ENCODE measurements around the gene ADD1. TPM values are rescaled to one million over a fixed set of nuclear protein-coding genes. Genes with fewer than 3 reads are reported as not detected.
"Not testable (repeated sequence)": the region's sequence is repeated elsewhere in the genome, so short reads cannot be mapped to it uniquely, and the experiment has no call there.

Gene ADD1
- total RNA-seq, 1 donor from 2014 or later, result 187 TPM

GRCh38 chr4:2944586-2945526, 101.2 kb downstream of the ADD1 start:
- no peak overlapping the region for H3K4me3 Mint-ChIP-seq
- H3K9me3 Mint-ChIP-seq, result no peaks in the 10 kb centered on the region
- intact Hi-C loops (cut with micrococcal nuclease), result no loop called here
- H3K36me3 Mint-ChIP-seq (ENCODE audit: low read depth), result peaks cover 82% of the 10 kb centered on the region
- no peaks in the 10 kb centered on the region for H3K27me3 Mint-ChIP-seq
- DNase-seq, result no peak
- peaks cover 20% of the 10 kb centered on the region for H3K4me1 Mint-ChIP-seq
- no peak overlapping the region for H3K27ac Mint-ChIP-seq

GRCh38 chr4:2945619-2946604, 102.3 kb downstream of the ADD1 start:
- H3K4me3 Mint-ChIP-seq; intact Hi-C loops (cut with micrococcal nuclease); H3K27ac Mint-ChIP-seq: not testable (repeated sequence)

GRCh38 chr4:2946812-2947600, 103.4 kb downstream of the ADD1 start:
- no peak overlapping the region for H3K27ac Mint-ChIP-seq
- intact Hi-C loops (cut with micrococcal nuclease), result no loop called here
- H3K27me3 Mint-ChIP-seq, result no peaks in the 10 kb centered on the region

More at GRCh38 chr4:2945619-2946604, 102.3 kb downstream of the ADD1 start:
- not testable (repeated sequence) for DNase-seq, H3K9me3 Mint-ChIP-seq, H3K27me3 Mint-ChIP-seq
- H3K4me1 Mint-ChIP-seq, result peaks cover 23% of the 10 kb centered on the region
- peaks cover 82% of the 10 kb centered on the region for H3K36me3 Mint-ChIP-seq (ENCODE audit: low read depth)

GRCh38 chr4:2947926-2948325, 104.3 kb downstream of the ADD1 start:
- Mint-ChIP-seq H3K4me3 (no peak overlapping the region), H3K4me1 (peaks cover 26% of the 10 kb centered on the region), H3K36me3 (ENCODE audit: low read depth) (peaks cover 84% of the 10 kb centered on the region), H3K27ac (peak overlapping the region; percentile 49), H3K9me3 (no peaks in the 10 kb centered on the region), H3K27me3 (no peaks in the 10 kb centered on the region)
- no peak for DNase-seq
- intact Hi-C loops (cut with micrococcal nuclease), result no loop called here

More at GRCh38 chr4:2946812-2947600, 103.4 kb downstream of the ADD1 start:
- Mint-ChIP-seq H3K9me3 (no peaks in the 10 kb centered on the region), H3K4me3 (no peak overlapping the region), H3K36me3 (ENCODE audit: low read depth) (peaks cover 84% of the 10 kb centered on the region), H3K4me1 (peaks cover 28% of the 10 kb centered on the region)
- DNase-seq, result no peak

GRCh38 chr4:2948895-2949781, 105.5 kb downstream of the ADD1 start:
- no peak overlapping the region for H3K4me3 Mint-ChIP-seq
- H3K27ac Mint-ChIP-seq, result peak overlapping the region; percentile 29
- no peaks in the 10 kb centered on the region for H3K9me3 Mint-ChIP-seq
- peaks cover 87% of the 10 kb centered on the region for H3K36me3 Mint-ChIP-seq (ENCODE audit: low read depth)
- DNase-seq, result peak; percentile 71
- intact Hi-C loops (cut with micrococcal nuclease), result no loop called here
- no peaks in the 10 kb centered on the region for H3K27me3 Mint-ChIP-seq
- peaks cover 33% of the 10 kb centered on the region for H3K4me1 Mint-ChIP-seq

- intact Hi-C loops (cut with micrococcal nuclease), result no loop called here
- H3K27ac Mint-ChIP-seq, result peak overlapping the region; percentile 55
- H3K27me3 Mint-ChIP-seq, result no peaks in the 10 kb centered on the region
- H3K4me1 Mint-ChIP-seq, result peaks cover 38% of the 10 kb centered on the region
- no peak overlapping the region for H3K4me3 Mint-ChIP-seq
- H3K9me3 Mint-ChIP-seq, result no peaks in the 10 kb centered on the region
- DNase-seq, result no peak
- H3K36me3 Mint-ChIP-seq (ENCODE audit: low read depth), result peaks cover 89% of the 10 kb centered on the region
Observed at GRCh38 chr4:2949782-2950125, 106.1 kb downstream of the ADD1 start.

- Mint-ChIP-seq H3K27me3 (no peaks in the 10 kb centered on the region), H3K27ac (peak overlapping the region; percentile 55), H3K9me3 (no peaks in the 10 kb centered on the region), H3K4me1 (peaks cover 40% of the 10 kb centered on the region), H3K36me3 (ENCODE audit: low read depth) (peaks cover 87% of the 10 kb centered on the region), H3K4me3 (no peak overlapping the region)
- intact Hi-C loops (cut with micrococcal nuclease), result no loop called here
- no peak for DNase-seq
Observed at GRCh38 chr4:2950221-2950989, 106.8 kb downstream of the ADD1 start.

GRCh38 chr4:2953496-2953895, 109.9 kb downstream of the ADD1 start:
- H3K9me3 Mint-ChIP-seq, result no peaks in the 10 kb centered on the region

GRCh38 chr4:2954358-2955185, 110.9 kb downstream of the ADD1 start:
- no peaks in the 10 kb centered on the region for H3K9me3 Mint-ChIP-seq
- H3K36me3 Mint-ChIP-seq (ENCODE audit: low read depth), result peaks cover 89% of the 10 kb centered on the region
- peaks cover 63% of the 10 kb centered on the region for H3K4me1 Mint-ChIP-seq
- DNase-seq, result peak; percentile 86
- H3K27ac Mint-ChIP-seq, result peak overlapping the region; percentile 99
- no peaks in the 10 kb centered on the region for H3K27me3 Mint-ChIP-seq
- peak overlapping the region; percentile 75 for H3K4me3 Mint-ChIP-seq
- intact Hi-C loops (cut with micrococcal nuclease), result loop anchor here (1.0 to 2.0 kb wide), 4 partner anchors 8 to 208 kb away; no protein-coding TSS in a partner anchor

More at GRCh38 chr4:2953496-2953895, 109.9 kb downstream of the ADD1 start:
- Mint-ChIP-seq H3K36me3 (ENCODE audit: low read depth) (peaks cover 91% of the 10 kb centered on the region), H3K4me1 (peaks cover 60% of the 10 kb centered on the region), H3K4me3 (peak overlapping the region; percentile 75), H3K27ac (peak overlapping the region; percentile 99), H3K27me3 (no peaks in the 10 kb centered on the region)
- intact Hi-C loops (cut with micrococcal nuclease), result no loop called here
- DNase-seq, result no peak

GRCh38 chr4:2955186-2956044, 111.8 kb downstream of the ADD1 start:
- not testable (repeated sequence) for H3K27me3 Mint-ChIP-seq, DNase-seq, H3K9me3 Mint-ChIP-seq
- peaks cover 86% of the 10 kb centered on the region for H3K36me3 Mint-ChIP-seq (ENCODE audit: low read depth)
- intact Hi-C loops (cut with micrococcal nuclease), result loop anchor here (2.0 kb wide), 1 partner anchor 209 kb away; no protein-coding TSS in a partner anchor
- peak overlapping the region; percentile 75 for H3K4me3 Mint-ChIP-seq
- peak overlapping the region; percentile 63 for H3K27ac Mint-ChIP-seq
- peaks cover 62% of the 10 kb centered on the region for H3K4me1 Mint-ChIP-seq
